COR-L47 (cell line): Measurements from ENCODE around the gene NDUFAF5.

ENCODE experiments used
- DNase-seq: peaks from one replicate; lab custom pipeline; 2025; lab: John Stamatoyannopoulos, UW

Gene NDUFAF5

GRCh38 chr20:13822459-13822858, 37.6 kb downstream of the NDUFAF5 start:
- DNase-seq = no peak

- DNase-seq = no peak
These were observed 39.6 kb downstream of the NDUFAF5 start for GRCh38 chr20:13824459-13824858.

GRCh38 chr20:13825465-13825864, 40.6 kb downstream of the NDUFAF5 start:
- DNase-seq = no peak

GRCh38 chr20:13831476-13831875, 46.6 kb downstream of the NDUFAF5 start:
- DNase-seq = no peak

GRCh38 chr20:13838664-13839063, 53.8 kb downstream of the NDUFAF5 start:
- DNase-seq = no peak

- no peak for DNase-seq
These were observed 54.7 kb downstream of the NDUFAF5 start for GRCh38 chr20:13839421-13840092.

GRCh38 chr20:13840093-13840465, 55.3 kb downstream of the NDUFAF5 start:
- DNase-seq = no peak

- no peak for DNase-seq
These were observed 56.4 kb downstream of the NDUFAF5 start for GRCh38 chr20:13841206-13841605.

- DNase-seq = no peak
These were observed 59.5 kb downstream of the NDUFAF5 start for GRCh38 chr20:13844296-13844695.

- DNase-seq = no peak
These were observed 66.5 kb downstream of the NDUFAF5 start for GRCh38 chr20:13851279-13851678.

- no peak for DNase-seq
These were observed 67.5 kb downstream of the NDUFAF5 start for GRCh38 chr20:13852306-13852705.

- DNase-seq = no peak
These were observed 70.8 kb downstream of the NDUFAF5 start for GRCh38 chr20:13855613-13856012.

GRCh38 chr20:13856354-13856753, 71.5 kb downstream of the NDUFAF5 start:
- DNase-seq = no peak

- DNase-seq = peak; percentile 41
These were observed 72.5 kb downstream of the NDUFAF5 start for GRCh38 chr20:13857304-13857703.

GRCh38 chr20:13857961-13858360, 73.1 kb downstream of the NDUFAF5 start:
- DNase-seq = no peak

GRCh38 chr20:13858439-13858838, 73.6 kb downstream of the NDUFAF5 start:
- no peak for DNase-seq

- DNase-seq = no peak
These were observed 74.0 kb downstream of the NDUFAF5 start for GRCh38 chr20:13858871-13859270.

GRCh38 chr20:13862245-13862644, 77.4 kb downstream of the NDUFAF5 start:
- no peak for DNase-seq

- no peak for DNase-seq
These were observed 78.4 kb downstream of the NDUFAF5 start for GRCh38 chr20:13863244-13863643.

GRCh38 chr20:13865156-13865555, 80.3 kb downstream of the NDUFAF5 start:
- no peak for DNase-seq

GRCh38 chr20:13865791-13866351, 81.0 kb downstream of the NDUFAF5 start:
- peak; percentile 48 for DNase-seq

- DNase-seq = no peak
These were observed 83.5 kb downstream of the NDUFAF5 start for GRCh38 chr20:13868331-13868730.

- no peak for DNase-seq
These were observed 85.4 kb downstream of the NDUFAF5 start for GRCh38 chr20:13870170-13870748.
